Activated CD8-positive, alpha-beta memory T cell treated with anti-CD3 and anti-CD28 coated beads for 36 hours (primary cell): ENCODE results near the gene ZFP57. TPM values are rescaled to one million over a fixed set of nuclear protein-coding genes. Genes with fewer than 3 reads are reported as not detected.
"Not testable (repeated sequence)": the region's sequence is repeated elsewhere in the genome, so short reads cannot be mapped to it uniquely, and the experiment has no call there.

ENCODE experiments used
- CTCF ChIA-PET: fragments of 350-600 bp; sonication (Branson Sonifier 250); formaldehyde crosslinking; loops from one replicate; lab custom pipeline; 2021; ENCODE audit warnings: antibody characterized with exemption; lab: Charles Lee
- POLR2A ChIA-PET: fragments of 350-600 bp; sonication (Branson Sonifier 250); formaldehyde crosslinking; loops from one replicate; lab custom pipeline; 2021; ENCODE audit warnings: antibody characterized with exemption; lab: Charles Lee
- total RNA-seq, 2 experiments: library from RNA; stranded (reverse); gene quantifications; one replicate each; pipeline ENCODE4 v1.2.3, GENCODE V29; 2021

ZFP57 gene
- total RNA-seq, 2 experiments from 2014 or later = 10.8 to 10.9 TPM

GRCh38 chr6:29665942-29666825, 14.8 kb downstream of the ZFP57 start:
- POLR2A ChIA-PET = no interaction called here
- CTCF ChIA-PET = interaction anchor here (1.0 to 3.5 kb wide), 2 partner anchors 13 to 15 kb away, joined by 3 to 12 read pairs; no protein-coding TSS in a partner anchor

- ChIA-PET POLR2A (no interaction called here), CTCF (interaction anchor here (0.6 to 3.5 kb wide), 2 partner anchors 10 to 37 kb away, joined by 4 to 12 read pairs; no protein-coding TSS in a partner anchor)
These were observed 17.5 kb downstream of the ZFP57 start for GRCh38 chr6:29663300-29664042.

DNA sequence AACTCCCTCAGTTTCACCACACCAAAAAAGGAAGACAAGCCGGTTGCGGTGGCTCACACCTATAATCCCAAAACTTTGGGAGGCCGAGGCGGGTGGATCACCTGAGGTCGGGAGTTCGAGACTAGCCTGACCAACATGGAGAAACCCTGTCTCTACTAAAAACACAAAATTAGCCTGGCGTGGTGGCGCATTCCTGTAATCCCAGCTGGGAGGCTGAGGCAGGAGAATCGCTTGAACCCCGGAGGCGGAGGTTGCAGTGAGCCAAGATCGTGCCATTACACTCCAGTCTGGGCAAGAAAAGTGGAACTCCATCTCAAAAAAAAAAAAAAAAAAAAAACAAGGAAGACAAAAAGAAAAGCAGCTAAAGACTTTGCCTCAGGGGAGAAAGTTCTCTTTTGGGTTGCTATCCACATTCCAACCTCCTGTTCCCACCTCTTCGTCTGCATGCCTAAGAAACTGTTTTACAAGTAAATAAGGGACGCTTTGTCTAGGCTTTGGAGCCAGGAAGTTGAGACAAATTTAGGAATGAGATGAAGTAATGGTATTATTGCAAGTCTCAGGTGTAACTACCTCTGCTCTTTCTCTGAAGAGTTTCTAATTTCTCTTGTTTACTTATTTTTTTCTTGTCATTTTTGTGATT, 19.3 kb downstream of the ZFP57 start:
- CTCF ChIA-PET = interaction anchor here (1.0 to 1.6 kb wide), 4 partner anchors 10 to 173 kb away, joined by 3 to 5 read pairs (median 3); no protein-coding TSS in a partner anchor
- POLR2A ChIA-PET = not testable (repeated sequence)

DNA sequence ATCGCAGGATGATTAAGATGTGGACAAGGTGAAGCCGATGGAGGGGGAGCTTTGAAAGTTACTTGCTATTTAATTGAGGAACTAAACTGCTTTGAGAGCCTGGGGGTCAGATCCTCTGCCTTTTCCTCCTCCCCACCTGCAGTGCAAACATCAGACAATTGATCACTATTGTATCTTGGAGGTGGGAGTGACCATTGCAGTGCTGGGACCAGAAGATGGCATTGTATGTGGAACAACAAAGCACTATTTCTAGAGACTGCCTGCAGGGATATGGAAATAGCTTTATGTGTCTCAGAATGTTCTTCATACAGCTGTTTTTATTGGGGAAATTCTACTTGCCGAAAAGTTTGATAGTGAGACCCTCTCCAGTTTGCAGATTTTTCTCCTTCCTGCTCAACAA, 19.9 kb downstream of the ZFP57 start:
- ChIA-PET CTCF (interaction anchor here (1.1 to 1.6 kb wide), 3 partner anchors 9 to 174 kb away, joined by 3 to 5 read pairs (median 3); no protein-coding TSS in a partner anchor), POLR2A (no interaction called here)

DNA sequence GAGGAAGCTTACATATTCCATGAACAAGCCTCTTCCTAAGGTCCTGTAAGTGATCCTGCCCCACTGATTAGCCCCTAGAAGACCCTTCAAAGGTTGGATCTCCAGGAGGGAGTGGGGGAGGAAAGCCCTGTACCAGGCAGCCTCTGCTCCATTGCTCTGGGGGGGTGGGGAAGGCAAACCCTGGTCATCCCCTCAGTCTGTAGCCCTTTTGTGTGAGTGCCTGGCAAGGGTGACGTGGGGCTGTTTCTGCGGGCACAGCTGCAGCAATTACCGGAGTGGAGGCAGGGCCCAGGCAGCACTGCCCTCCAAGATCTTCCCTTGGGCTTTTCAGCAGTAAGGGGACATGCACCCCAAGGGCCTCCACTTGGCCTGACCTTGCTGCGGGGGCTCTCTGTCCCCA, 24.2 kb downstream of the ZFP57 start, which contains the start of gene MOG:
Gene MOG, plus strand, starts transcription at position 295 of the 400 bp plus-strand sequence. CDS start 118 bp downstream, outside the sequence.
- ChIA-PET CTCF (no interaction called here), POLR2A (no interaction called here)

- POLR2A ChIA-PET = no interaction called here
These were observed 24.8 kb downstream of the ZFP57 start for GRCh38 chr6:29656157-29656556.

DNA sequence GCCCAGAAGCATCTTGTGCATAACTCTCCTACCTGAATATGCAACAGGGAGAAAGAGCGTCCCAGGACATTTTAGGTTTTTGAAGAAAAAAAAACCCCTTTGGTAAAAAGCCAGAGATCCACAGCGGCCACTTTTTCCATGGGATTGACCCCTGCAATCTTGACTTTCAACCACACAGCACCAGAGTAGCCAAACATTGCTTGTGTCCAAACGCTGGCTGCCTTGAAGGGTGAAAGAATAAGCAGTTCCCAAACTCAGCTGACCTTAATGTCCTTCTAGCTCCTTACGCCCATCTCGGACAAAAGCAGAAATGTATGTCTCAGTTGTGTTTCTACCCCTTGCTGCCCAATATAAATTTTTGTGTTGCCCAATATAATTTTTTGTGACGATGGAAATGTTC, 25.3 kb downstream of the ZFP57 start:
- CTCF ChIA-PET = no interaction called here
- POLR2A ChIA-PET = no interaction called here

More at GRCh38 chr6:29656157-29656556, 24.8 kb downstream of the ZFP57 start:
- CTCF ChIA-PET = no interaction called here

GRCh38 chr6:29653452-29654038, 27.4 kb downstream of the ZFP57 start:
- POLR2A ChIA-PET = no interaction called here
- CTCF ChIA-PET = interaction anchor here (0.6 to 2.9 kb wide), 20 partner anchors 9 to 560 kb away, joined by 3 to 15 read pairs (median 4); partner anchors contain the start of genes TRIM26 and ZFP57

DNA sequence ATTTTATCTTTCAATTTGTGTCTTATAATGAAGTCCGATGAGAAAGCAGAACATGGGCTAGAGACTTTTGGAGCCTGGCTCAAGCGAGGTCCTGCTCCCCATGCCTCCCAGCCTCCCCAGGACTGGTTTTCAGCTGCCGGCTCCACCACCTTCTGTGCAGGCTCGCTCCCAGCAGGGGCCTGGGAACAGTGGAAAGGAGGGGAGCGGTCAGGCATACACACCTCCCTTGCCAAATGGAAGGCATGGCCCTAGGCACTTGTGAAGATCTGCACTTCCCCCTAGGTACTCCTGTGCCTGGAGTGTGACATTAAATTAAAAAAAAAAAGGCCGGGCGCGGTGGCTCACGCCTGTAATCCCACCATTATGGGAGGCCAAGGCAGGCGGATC, 28.8 kb downstream of the ZFP57 start:
- ChIA-PET POLR2A (no interaction called here), CTCF (interaction anchor here (0.9 to 2.9 kb wide), 5 partner anchors 9 to 98 kb away, joined by 3 to 15 read pairs (median 3); partner anchors contain the start of gene ZFP57)

GRCh38 chr6:29651413-29652197, 29.3 kb downstream of the ZFP57 start:
- ChIA-PET CTCF (interaction anchor here (0.7 to 2.9 kb wide), 12 partner anchors 10 to 98 kb away, joined by 3 to 19 read pairs (median 4); partner anchors contain the start of genes GABBR1 and ZFP57), POLR2A (no interaction called here)

GRCh38 chr6:29649701-29650673, 31.0 kb downstream of the ZFP57 start:
- POLR2A ChIA-PET = interaction anchor here (0.6 kb wide), 1 partner anchor 413 kb away, joined by 5 read pairs; no protein-coding TSS in a partner anchor

DNA sequence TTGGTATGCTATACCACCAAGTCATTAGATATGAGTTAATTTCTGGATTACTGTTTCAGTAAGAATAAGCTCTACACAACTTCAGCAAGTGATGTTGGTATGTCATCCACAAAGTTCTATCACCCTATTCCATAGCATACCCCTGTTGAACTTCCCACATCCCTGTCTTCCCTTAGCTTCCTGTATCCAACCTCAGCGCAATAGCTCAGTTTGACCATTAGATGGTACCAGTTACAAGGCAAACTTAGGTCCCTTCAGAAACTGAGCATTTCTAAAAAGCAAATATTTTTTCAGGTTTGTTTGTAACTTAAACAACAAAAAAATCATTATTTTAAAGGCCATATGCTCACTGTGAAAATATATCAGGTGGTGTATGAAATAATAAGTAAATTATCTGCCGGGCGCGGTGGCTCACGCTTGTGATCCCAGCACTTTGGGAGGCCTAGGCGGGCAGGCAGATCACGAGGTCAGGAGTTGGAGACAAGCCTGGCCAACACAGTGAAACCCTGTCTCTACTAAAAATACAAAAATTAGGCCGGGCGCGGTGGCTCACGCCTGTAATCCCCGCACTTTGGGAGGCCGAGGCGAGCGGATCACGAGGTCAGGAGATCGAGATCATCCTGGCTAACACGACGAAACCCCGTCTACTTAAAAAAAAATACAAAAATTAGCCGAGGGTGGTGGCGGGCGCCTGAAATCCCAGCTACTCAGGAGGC, 32.9 kb downstream of the ZFP57 start:
- POLR2A ChIA-PET = no interaction called here

More at GRCh38 chr6:29649701-29650673, 31.0 kb downstream of the ZFP57 start:
- CTCF ChIA-PET = interaction anchor here (0.6 to 2.5 kb wide), 12 partner anchors 9 to 864 kb away, joined by 3 to 19 read pairs (median 3); partner anchors contain the start of genes GABBR1 and ZFP57

GRCh38 chr6:29641430-29642148, 39.4 kb downstream of the ZFP57 start:
- ChIA-PET CTCF (interaction anchor here (0.6 to 2.2 kb wide), 4 partner anchors 9 to 717 kb away, joined by 3 to 19 read pairs (median 5); no protein-coding TSS in a partner anchor), POLR2A (no interaction called here)

More for the DNA sequence above, 32.9 kb downstream of the ZFP57 start:
- CTCF ChIA-PET = no interaction called here

- CTCF ChIA-PET = interaction anchor here (0.8 kb wide), 1 partner anchor 16 kb away, joined by 3 read pairs; no protein-coding TSS in a partner anchor
- POLR2A ChIA-PET = no interaction called here
These were observed 43.7 kb downstream of the ZFP57 start for GRCh38 chr6:29637247-29637646.

GRCh38 chr6:29633534-29633905, 47.4 kb downstream of the ZFP57 start:
- POLR2A ChIA-PET = no interaction called here

More at GRCh38 chr6:29633534-29633905, 47.4 kb downstream of the ZFP57 start:
- CTCF ChIA-PET = interaction anchor here (2.0 kb wide), 1 partner anchor 17 kb away, joined by 7 read pairs; no protein-coding TSS in a partner anchor
